ENCODE results near the gene TUB.

DNA sequence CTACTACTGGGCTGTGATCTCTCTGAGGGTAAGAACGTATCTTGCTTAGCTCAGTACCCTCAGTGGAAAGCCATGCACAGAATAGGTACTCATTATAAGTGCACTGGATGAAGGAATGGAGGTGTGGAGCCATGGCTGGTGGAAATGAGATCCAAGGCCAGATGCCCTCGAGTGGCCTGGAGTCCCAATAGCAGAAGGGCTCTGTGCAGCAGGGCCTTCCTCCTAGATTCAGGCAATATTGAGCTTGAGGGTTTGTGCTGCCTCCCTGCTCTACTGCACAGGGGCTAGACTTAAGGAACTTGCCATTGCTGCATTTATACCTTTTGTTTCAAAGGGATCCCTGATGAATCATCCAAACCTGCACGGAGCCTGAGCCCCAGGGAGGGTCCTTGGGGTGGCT lies 33.6 kb upstream of the TUB start:
- TF ChIP-seq, protein P1, sequence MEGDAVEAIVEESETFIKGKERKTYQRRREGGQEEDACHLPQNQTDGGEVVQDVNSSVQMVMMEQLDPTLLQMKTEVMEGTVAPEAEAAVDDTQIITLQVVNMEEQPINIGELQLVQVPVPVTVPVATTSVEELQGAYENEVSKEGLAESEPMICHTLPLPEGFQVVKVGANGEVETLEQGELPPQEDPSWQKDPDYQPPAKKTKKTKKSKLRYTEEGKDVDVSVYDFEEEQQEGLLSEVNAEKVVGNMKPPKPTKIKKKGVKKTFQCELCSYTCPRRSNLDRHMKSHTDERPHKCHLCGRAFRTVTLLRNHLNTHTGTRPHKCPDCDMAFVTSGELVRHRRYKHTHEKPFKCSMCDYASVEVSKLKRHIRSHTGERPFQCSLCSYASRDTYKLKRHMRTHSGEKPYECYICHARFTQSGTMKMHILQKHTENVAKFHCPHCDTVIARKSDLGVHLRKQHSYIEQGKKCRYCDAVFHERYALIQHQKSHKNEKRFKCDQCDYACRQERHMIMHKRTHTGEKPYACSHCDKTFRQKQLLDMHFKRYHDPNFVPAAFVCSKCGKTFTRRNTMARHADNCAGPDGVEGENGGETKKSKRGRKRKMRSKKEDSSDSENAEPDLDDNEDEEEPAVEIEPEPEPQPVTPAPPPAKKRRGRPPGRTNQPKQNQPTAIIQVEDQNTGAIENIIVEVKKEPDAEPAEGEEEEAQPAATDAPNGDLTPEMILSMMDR (conservative IDR thresholded peaks at IDR 0.05 in 1 of 2, IDR thresholded peaks at IDR 0.05 in 1 of 2; ENCODE audit: low read depth in 1 of 2, low read length in 2 of 2) = no peak
- TF ChIP-seq EZH2 (IDR thresholded peaks at IDR 0.05; ENCODE audit: low read length, missing control alignments) = no peak

Data from fibroblast of lung (primary cell).